GM18861 (cell line): ENCODE measurements around the gene C3orf70.
A peak's percentile ranks its signal among the peaks of the same experiment; 100 is the strongest.

Experiments
- ATAC-seq: cut with Tn5 transposase; IDR thresholded peaks from one replicate; pipeline ENCODE4 v1.9.1; 2021; ENCODE audit not compliant: unreplicated experiment

Gene C3orf70

GRCh38 chr3:185152410-185153170 is at the start of gene C3orf70:
Gene C3orf70, minus strand, starts transcription at chr3:185153060. Its CDS starts 237 bp downstream, at chr3:185152823.
- peak; percentile 46 for ATAC-seq

- no peak for ATAC-seq
Measured at GRCh38 chr3:185200639-185201038, 47.8 kb upstream of the C3orf70 start.

- no peak for ATAC-seq
Measured at GRCh38 chr3:185199671-185200070, 46.8 kb upstream of the C3orf70 start.

GRCh38 chr3:185199206-185199605 is 46.3 kb upstream of the C3orf70 start:
- ATAC-seq, result no peak

- ATAC-seq, result no peak
Measured at GRCh38 chr3:185197068-185197467, 44.2 kb upstream of the C3orf70 start.

- ATAC-seq, result no peak
Measured at GRCh38 chr3:185195652-185196051, 42.8 kb upstream of the C3orf70 start.

GRCh38 chr3:185188816-185189215 is 36.0 kb upstream of the C3orf70 start:
- ATAC-seq, result no peak

GRCh38 chr3:185187391-185187790 is 34.5 kb upstream of the C3orf70 start:
- ATAC-seq, result no peak

- ATAC-seq, result no peak
Measured at GRCh38 chr3:185176750-185177359, 24.0 kb upstream of the C3orf70 start.

GRCh38 chr3:185175370-185175987 is 22.6 kb upstream of the C3orf70 start:
- ATAC-seq, result peak; percentile 72

- no peak for ATAC-seq
Measured at GRCh38 chr3:185172086-185173049, 19.5 kb upstream of the C3orf70 start.

- ATAC-seq, result no peak
Measured at GRCh38 chr3:185164428-185165217, 11.8 kb upstream of the C3orf70 start.

GRCh38 chr3:185162634-185163033 is 9.8 kb upstream of the C3orf70 start:
- no peak for ATAC-seq

- ATAC-seq, result no peak
Measured at GRCh38 chr3:185161761-185162160, 8.9 kb upstream of the C3orf70 start.

- no peak for ATAC-seq
Measured at GRCh38 chr3:185157347-185157746, 4.5 kb upstream of the C3orf70 start.

GRCh38 chr3:185155678-185156077 is 2.8 kb upstream of the C3orf70 start:
- no peak for ATAC-seq

- ATAC-seq, result no peak
Measured at GRCh38 chr3:185153861-185154629, 1.2 kb upstream of the C3orf70 start.

- no peak for ATAC-seq
Measured at GRCh38 chr3:185153171-185153771, 411 bp upstream of the C3orf70 start.

GRCh38 chr3:185151964-185152409 is 873 bp downstream of the C3orf70 start:
- ATAC-seq, result no peak
